ENCODE data around the gene HIC2.
"Not testable (repeated sequence)": the region's sequence is repeated elsewhere in the genome, so short reads cannot be mapped to it uniquely, and the experiment has no call there.

DNA sequence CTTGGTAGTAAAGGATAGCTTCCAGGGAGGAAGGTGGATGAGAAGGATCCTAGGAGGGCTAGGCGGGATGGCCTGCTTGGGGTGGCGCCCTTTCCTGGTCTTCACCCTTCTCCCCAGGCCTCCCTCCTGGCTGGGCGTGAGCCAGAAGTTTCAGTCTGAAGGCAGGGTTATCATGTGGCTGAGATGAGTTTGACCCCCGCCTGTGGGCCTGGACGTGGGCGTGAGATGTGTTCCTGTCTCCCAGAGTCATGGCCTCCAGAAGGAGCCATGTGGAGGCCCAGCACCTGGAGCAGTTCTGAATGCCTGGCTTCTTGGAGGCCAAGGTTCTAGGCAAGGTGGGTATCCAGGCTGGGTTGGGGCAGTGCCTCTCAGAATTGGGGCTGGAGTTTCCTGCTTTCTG is 20.8 kb downstream of the HIC2 start:
- TF ChIP-seq, protein P1, sequence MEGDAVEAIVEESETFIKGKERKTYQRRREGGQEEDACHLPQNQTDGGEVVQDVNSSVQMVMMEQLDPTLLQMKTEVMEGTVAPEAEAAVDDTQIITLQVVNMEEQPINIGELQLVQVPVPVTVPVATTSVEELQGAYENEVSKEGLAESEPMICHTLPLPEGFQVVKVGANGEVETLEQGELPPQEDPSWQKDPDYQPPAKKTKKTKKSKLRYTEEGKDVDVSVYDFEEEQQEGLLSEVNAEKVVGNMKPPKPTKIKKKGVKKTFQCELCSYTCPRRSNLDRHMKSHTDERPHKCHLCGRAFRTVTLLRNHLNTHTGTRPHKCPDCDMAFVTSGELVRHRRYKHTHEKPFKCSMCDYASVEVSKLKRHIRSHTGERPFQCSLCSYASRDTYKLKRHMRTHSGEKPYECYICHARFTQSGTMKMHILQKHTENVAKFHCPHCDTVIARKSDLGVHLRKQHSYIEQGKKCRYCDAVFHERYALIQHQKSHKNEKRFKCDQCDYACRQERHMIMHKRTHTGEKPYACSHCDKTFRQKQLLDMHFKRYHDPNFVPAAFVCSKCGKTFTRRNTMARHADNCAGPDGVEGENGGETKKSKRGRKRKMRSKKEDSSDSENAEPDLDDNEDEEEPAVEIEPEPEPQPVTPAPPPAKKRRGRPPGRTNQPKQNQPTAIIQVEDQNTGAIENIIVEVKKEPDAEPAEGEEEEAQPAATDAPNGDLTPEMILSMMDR (conservative IDR thresholded peaks at IDR 0.05; ENCODE audit: low read depth, low read length), result not testable (repeated sequence)
- TF ChIP-seq EZH2 (IDR thresholded peaks at IDR 0.05; ENCODE audit: low read length, unreplicated experiment), result not testable (repeated sequence)
